Smooth muscle cell (in vitro differentiated cells): ENCODE results near the gene TFEB. TPM values are rescaled to one million over a fixed set of nuclear protein-coding genes. Genes with fewer than 3 reads are reported as not detected.

Experiments used
- DNase-seq: peaks from one replicate; lab custom pipeline; 2025; ENCODE audit not compliant: unreplicated experiment; lab: John Stamatoyannopoulos, UW
- H2AFZ ChIP-seq: fragments of 200-600 bp; sonication (generic); 2 replicates; pipeline ENCODE4 v1.6.0; 2016; ENCODE audit warnings: antibody characterized with exemption, low read depth, mild to moderate bottlenecking
- H3F3A ChIP-seq: fragments of 200-600 bp; sonication (generic); 2 replicates; pipeline ENCODE4 v1.6.0; 2017; ENCODE audit warnings: antibody characterized with exemption, low read depth
- H3K27ac ChIP-seq: fragments of 200-600 bp; sonication (generic); 2 replicates; pipeline ENCODE4 v1.5.1; 2016; ENCODE audit warnings: low read depth, mild to moderate bottlenecking
- H3K27me3 ChIP-seq: fragments of 200-600 bp; sonication (generic); 2 replicates; pipeline ENCODE4 v1.6.1; 2016; ENCODE audit warnings: low read depth, mild to moderate bottlenecking
- H3K36me3 ChIP-seq: fragments of 200-600 bp; sonication (generic); 2 replicates; pipeline ENCODE4 v1.5.1; 2016; ENCODE audit warnings: low read depth
- H3K4me1 ChIP-seq: fragments of 200-600 bp; sonication (generic); 2 replicates; pipeline ENCODE4 v1.5.1; 2016; ENCODE audit warnings: low read depth
- H3K4me2 ChIP-seq: fragments of 200-600 bp; sonication (generic); 2 replicates; pipeline ENCODE4 v1.6.0; 2016; ENCODE audit warnings: mild to moderate bottlenecking
- H3K4me3 ChIP-seq: fragments of 200-600 bp; sonication (generic); 2 replicates; pipeline ENCODE4 v1.5.1; 2016; ENCODE audit warnings: mild to moderate bottlenecking
- H3K79me2 ChIP-seq: fragments of 200-600 bp; sonication (generic); 2 replicates; pipeline ENCODE4 v1.6.0; 2016; ENCODE audit warnings: low read depth, mild to moderate bottlenecking
- H3K9ac ChIP-seq: fragments of 200-600 bp; sonication (generic); 2 replicates; pipeline ENCODE4 v1.6.0; 2016; ENCODE audit warnings: low read depth
- H3K9me3 ChIP-seq: fragments of 200-600 bp; sonication (generic); replicated peaks from 2 replicates; pipeline ENCODE4 v1.5.1; 2016; ENCODE audit warnings: low read depth
- H4K20me1 ChIP-seq: fragments of 200-600 bp; sonication (generic); 2 replicates; pipeline ENCODE4 v1.6.0; 2016; ENCODE audit warnings: low read depth
- WGBS: methylation state at CpG from one replicate; pipeline ENCODE4 v1.1.7; 2016; ENCODE audit warnings: low lambda C conversion rate; 5-methylcytosine and 5-hydroxymethylcytosine counted together
- polyA plus RNA-seq: library from polyadenylated mRNA; unstranded; fragments of >200 nt; fragmentation: Nextera tagmentation; extraction: Ambion mirVana; gene quantifications from 2 replicates; pipeline ENCODE4 v1.2.1, GENCODE V29; 2016
- total RNA-seq: library from RNA; depleted of rRNA; stranded (reverse); fragments of >200 nt; gene quantifications from 2 replicates; pipeline ENCODE4 v1.2.3, GENCODE V29; 2014
- TF ChIP-seq, protein P1 (sequence below): fragments of 200-600 bp; sonication (generic); IDR thresholded peaks from 2 replicates; pipeline ENCODE4 v1.5.1; 2017; ENCODE audit warnings: borderline replicate concordance, mild to moderate bottlenecking, antibody characterized with exemption; ENCODE audit not compliant: insufficient read depth, poor library complexity, severe bottlenecking

The TFEB gene
- total and polyA plus RNA-seq, 2 experiments from 2014 or later, result 15.3 to 15.7 TPM

GRCh38 chr6:41740366-41741162 is 5.2 kb upstream of the TFEB start:
- H2AFZ ChIP-seq, result no peak overlapping the region
- WGBS, result 94% methylated on average over 13 of the region's 13 CpGs
- no peaks in the 10 kb centered on the region for H3K79me2 ChIP-seq
- no peak for DNase-seq
- no peak overlapping the region for H3K27ac ChIP-seq
- H4K20me1 ChIP-seq, result no peaks in the 10 kb centered on the region
- TF ChIP-seq, protein P1, sequence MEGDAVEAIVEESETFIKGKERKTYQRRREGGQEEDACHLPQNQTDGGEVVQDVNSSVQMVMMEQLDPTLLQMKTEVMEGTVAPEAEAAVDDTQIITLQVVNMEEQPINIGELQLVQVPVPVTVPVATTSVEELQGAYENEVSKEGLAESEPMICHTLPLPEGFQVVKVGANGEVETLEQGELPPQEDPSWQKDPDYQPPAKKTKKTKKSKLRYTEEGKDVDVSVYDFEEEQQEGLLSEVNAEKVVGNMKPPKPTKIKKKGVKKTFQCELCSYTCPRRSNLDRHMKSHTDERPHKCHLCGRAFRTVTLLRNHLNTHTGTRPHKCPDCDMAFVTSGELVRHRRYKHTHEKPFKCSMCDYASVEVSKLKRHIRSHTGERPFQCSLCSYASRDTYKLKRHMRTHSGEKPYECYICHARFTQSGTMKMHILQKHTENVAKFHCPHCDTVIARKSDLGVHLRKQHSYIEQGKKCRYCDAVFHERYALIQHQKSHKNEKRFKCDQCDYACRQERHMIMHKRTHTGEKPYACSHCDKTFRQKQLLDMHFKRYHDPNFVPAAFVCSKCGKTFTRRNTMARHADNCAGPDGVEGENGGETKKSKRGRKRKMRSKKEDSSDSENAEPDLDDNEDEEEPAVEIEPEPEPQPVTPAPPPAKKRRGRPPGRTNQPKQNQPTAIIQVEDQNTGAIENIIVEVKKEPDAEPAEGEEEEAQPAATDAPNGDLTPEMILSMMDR, result no peak
- H3K27me3 ChIP-seq, result no peaks in the 10 kb centered on the region
- H3K4me1 ChIP-seq, result peaks cover 3% of the 10 kb centered on the region
- no peak overlapping the region for H3K9ac ChIP-seq
- no peaks in the 10 kb centered on the region for H3K36me3 ChIP-seq
- no peak overlapping the region for H3K4me3 ChIP-seq
- H3K9me3 ChIP-seq, result no peaks in the 10 kb centered on the region
- no peak overlapping the region for H3K4me2 ChIP-seq
- no peaks in the 10 kb centered on the region for H3F3A ChIP-seq

- Histone ChIP-seq H3F3A (no peaks in the 10 kb centered on the region), H3K36me3 (no peaks in the 10 kb centered on the region)
- TF ChIP-seq, protein P1, result no peak
Measured at GRCh38 chr6:41739041-41739440, 3.6 kb upstream of the TFEB start.

GRCh38 chr6:41737591-41738130 is 2.3 kb upstream of the TFEB start:
- Histone ChIP-seq H2AFZ (no peak overlapping the region), H3K4me3 (no peak overlapping the region), H3K79me2 (no peaks in the 10 kb centered on the region), H3K4me2 (no peak overlapping the region), H3K27ac (no peak overlapping the region), H3K9ac (no peak overlapping the region), H3K4me1 (peaks cover 13% of the 10 kb centered on the region), H3K27me3 (no peaks in the 10 kb centered on the region), H3F3A (peaks cover 4% of the 10 kb centered on the region), H4K20me1 (no peaks in the 10 kb centered on the region), H3K36me3 (no peaks in the 10 kb centered on the region), H3K9me3 (no peaks in the 10 kb centered on the region)
- 93% methylated on average over 6 of the region's 6 CpGs for WGBS
- TF ChIP-seq, protein P1, result no peak
- DNase-seq, result no peak

More at GRCh38 chr6:41739041-41739440, 3.6 kb upstream of the TFEB start:
- H2AFZ ChIP-seq, result no peak overlapping the region
- peaks cover 3% of the 10 kb centered on the region for H3K4me1 ChIP-seq
- H3K4me3 ChIP-seq, result no peak overlapping the region
- H3K79me2 ChIP-seq, result no peaks in the 10 kb centered on the region
- 45% methylated on average over 4 of the region's 4 CpGs for WGBS
- no peaks in the 10 kb centered on the region for H4K20me1 ChIP-seq
- no peak for DNase-seq
- no peak overlapping the region for H3K4me2 ChIP-seq
- H3K27me3 ChIP-seq, result no peaks in the 10 kb centered on the region
- H3K27ac ChIP-seq, result no peak overlapping the region
- H3K9ac ChIP-seq, result no peak overlapping the region
- H3K9me3 ChIP-seq, result no peaks in the 10 kb centered on the region
